DND-41 (cell line): ENCODE data around the gene BAIAP2.

Experiments
- EZH2 ChIP-seq: IDR thresholded peaks from 3 replicates; pipeline ENCODE4 v1.6.1; 2012; ENCODE audit warnings: borderline replicate concordance, low read depth, mild to moderate bottlenecking, moderate library complexity, low read length, inconsistent platforms; ENCODE audit not compliant: severe bottlenecking
- TF ChIP-seq, protein P1 (sequence below): IDR thresholded peaks from 2 replicates; pipeline ENCODE4 v1.5.1; 2012; ENCODE audit warnings: borderline replicate concordance, low read length, moderate library complexity, mild to moderate bottlenecking; ENCODE audit not compliant: poor library complexity, severe bottlenecking; ENCODE audit errors: extremely low read depth

GRCh38 chr17:81161536-81161935 lies 126.6 kb downstream of the BAIAP2 start:
- TF ChIP-seq, protein P1, sequence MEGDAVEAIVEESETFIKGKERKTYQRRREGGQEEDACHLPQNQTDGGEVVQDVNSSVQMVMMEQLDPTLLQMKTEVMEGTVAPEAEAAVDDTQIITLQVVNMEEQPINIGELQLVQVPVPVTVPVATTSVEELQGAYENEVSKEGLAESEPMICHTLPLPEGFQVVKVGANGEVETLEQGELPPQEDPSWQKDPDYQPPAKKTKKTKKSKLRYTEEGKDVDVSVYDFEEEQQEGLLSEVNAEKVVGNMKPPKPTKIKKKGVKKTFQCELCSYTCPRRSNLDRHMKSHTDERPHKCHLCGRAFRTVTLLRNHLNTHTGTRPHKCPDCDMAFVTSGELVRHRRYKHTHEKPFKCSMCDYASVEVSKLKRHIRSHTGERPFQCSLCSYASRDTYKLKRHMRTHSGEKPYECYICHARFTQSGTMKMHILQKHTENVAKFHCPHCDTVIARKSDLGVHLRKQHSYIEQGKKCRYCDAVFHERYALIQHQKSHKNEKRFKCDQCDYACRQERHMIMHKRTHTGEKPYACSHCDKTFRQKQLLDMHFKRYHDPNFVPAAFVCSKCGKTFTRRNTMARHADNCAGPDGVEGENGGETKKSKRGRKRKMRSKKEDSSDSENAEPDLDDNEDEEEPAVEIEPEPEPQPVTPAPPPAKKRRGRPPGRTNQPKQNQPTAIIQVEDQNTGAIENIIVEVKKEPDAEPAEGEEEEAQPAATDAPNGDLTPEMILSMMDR = no peak
- no peak for TF ChIP-seq EZH2
